C4-2B (cell line): ENCODE data around the gene PRSS27.

Source experiments
- H3K27ac ChIP-seq: fragments of 450-650 bp; 2 replicates; pipeline ENCODE4 v1.5.1; 2017
- CTCF ChIP-seq: fragments of 450-650 bp; conservative IDR thresholded peaks from 2 replicates; pipeline ENCODE4 v1.5.1; 2017; ENCODE audit warnings: mild to moderate bottlenecking
- ZFX ChIP-seq: fragments of 450-650 bp; IDR thresholded peaks from 2 replicates; pipeline ENCODE4 v1.6.1; 2017

Gene PRSS27

GRCh38 chr16:2757344-2757743 is 37.3 kb upstream of the PRSS27 start:
- TF ChIP-seq CTCF (no peak), ZFX (no peak)

GRCh38 chr16:2756288-2757015 is 36.4 kb upstream of the PRSS27 start:
- H3K27ac ChIP-seq: peak overlapping the region; percentile 2; the same call in 1 of the 2 replicates
- TF ChIP-seq ZFX: no peak
- no peak for TF ChIP-seq CTCF

More at GRCh38 chr16:2757344-2757743, 37.3 kb upstream of the PRSS27 start:
- no peak overlapping the region for H3K27ac ChIP-seq

- TF ChIP-seq ZFX (no peak), CTCF (no peak)
- no peak overlapping the region for H3K27ac ChIP-seq
Measured at GRCh38 chr16:2755158-2755557, 35.1 kb upstream of the PRSS27 start.

- H3K27ac ChIP-seq: peak overlapping the region; percentile 87
- TF ChIP-seq ZFX (no peak), CTCF (no peak)
Measured at GRCh38 chr16:2753733-2754020, 33.7 kb upstream of the PRSS27 start.

GRCh38 chr16:2752850-2753732 is 33.1 kb upstream of the PRSS27 start:
- H3K27ac ChIP-seq: peak overlapping the region; percentile 87
- TF ChIP-seq CTCF: no peak
- TF ChIP-seq ZFX: no peak

GRCh38 chr16:2752035-2752849 is 32.2 kb upstream of the PRSS27 start, which contains the start of gene SRRM2:
Gene SRRM2 (plus strand): TSS chr16:2752638. CDS start chr16:2756365, 3,727 bp downstream.
- peak within 1 kb of the TSS; percentile 87 for H3K27ac ChIP-seq
- peak; percentile 96 for TF ChIP-seq ZFX
- TF ChIP-seq CTCF: no peak
